Kidney epithelial cell (primary cell): Measurements from ENCODE around the gene ENTPD1. TPM values are rescaled to one million over a fixed set of nuclear protein-coding genes. Genes with fewer than 3 reads are reported as not detected.
"Not testable (repeated sequence)": the region's sequence is repeated elsewhere in the genome, so short reads cannot be mapped to it uniquely, and the experiment has no call there.

Source experiments
- DNase-seq: peaks from one replicate; pipeline ENCODE4 v3.0.0-alpha.2; 2010; ENCODE audit warnings: low read depth
- H3K27me3 ChIP-seq: 2 replicates; pipeline ENCODE4 v1.6.0; 2011; ENCODE audit warnings: low read length; ENCODE audit not compliant: control insufficient read depth, insufficient read depth
- H3K36me3 ChIP-seq: 2 replicates; pipeline ENCODE4 v1.5.1; 2011; ENCODE audit warnings: low read length; ENCODE audit not compliant: control insufficient read depth, insufficient read depth
- H3K4me3 ChIP-seq: 2 replicates; pipeline ENCODE4 v1.5.1; 2011; ENCODE audit warnings: low read depth, mild to moderate bottlenecking, control low read depth, low read length
- CTCF ChIP-seq: IDR thresholded peaks from 2 replicates; pipeline ENCODE4 v1.5.1; 2011; ENCODE audit warnings: mild to moderate bottlenecking, moderate library complexity, low read length, control low read depth, inconsistent platforms; ENCODE audit not compliant: insufficient read depth, poor library complexity, severe bottlenecking
- total RNA-seq: library from RNA; depleted of rRNA; stranded (reverse); fragments of >200 nt; gene quantifications from 2 replicates; pipeline ENCODE4 v1.2.3, GENCODE V29; 2015

ENTPD1 gene
- total RNA-seq, 1 donor from 2014 or later: 0.17 TPM

- no peaks in the 10 kb centered on the region for H3K27me3 ChIP-seq
- no peaks in the 10 kb centered on the region for H3K36me3 ChIP-seq
- DNase-seq: no peak
- no peak for TF ChIP-seq CTCF
- no peak overlapping the region for H3K4me3 ChIP-seq
These were observed 42.3 kb downstream of the ENTPD1 start for GRCh38 chr10:95798096-95798855.

DNA sequence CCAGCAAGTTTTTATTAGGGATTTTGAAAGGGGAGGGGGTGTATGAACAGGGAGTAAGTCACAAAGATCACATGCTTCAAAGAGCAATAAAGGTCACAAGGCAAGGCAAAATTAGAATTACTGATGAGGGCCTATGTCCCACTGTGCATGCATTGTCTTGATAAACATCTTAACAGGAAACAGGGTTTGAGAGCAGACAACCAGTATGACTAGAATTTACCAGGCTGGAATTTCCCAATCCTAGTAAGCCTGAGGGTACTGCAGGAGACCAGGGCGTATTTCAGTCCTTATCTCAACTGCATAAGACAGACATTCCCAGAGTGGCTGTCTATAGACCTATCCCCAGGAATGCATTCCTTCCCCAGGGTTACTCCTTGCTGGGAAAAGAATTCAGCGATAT is 44.3 kb downstream of the ENTPD1 start:
- H3K36me3 ChIP-seq, H3K4me3 ChIP-seq, H3K27me3 ChIP-seq, DNase-seq: not testable (repeated sequence)

GRCh38 chr10:95806687-95807380 is 50.9 kb downstream of the ENTPD1 start:
- not testable (repeated sequence) for H3K4me3 ChIP-seq, DNase-seq

DNA sequence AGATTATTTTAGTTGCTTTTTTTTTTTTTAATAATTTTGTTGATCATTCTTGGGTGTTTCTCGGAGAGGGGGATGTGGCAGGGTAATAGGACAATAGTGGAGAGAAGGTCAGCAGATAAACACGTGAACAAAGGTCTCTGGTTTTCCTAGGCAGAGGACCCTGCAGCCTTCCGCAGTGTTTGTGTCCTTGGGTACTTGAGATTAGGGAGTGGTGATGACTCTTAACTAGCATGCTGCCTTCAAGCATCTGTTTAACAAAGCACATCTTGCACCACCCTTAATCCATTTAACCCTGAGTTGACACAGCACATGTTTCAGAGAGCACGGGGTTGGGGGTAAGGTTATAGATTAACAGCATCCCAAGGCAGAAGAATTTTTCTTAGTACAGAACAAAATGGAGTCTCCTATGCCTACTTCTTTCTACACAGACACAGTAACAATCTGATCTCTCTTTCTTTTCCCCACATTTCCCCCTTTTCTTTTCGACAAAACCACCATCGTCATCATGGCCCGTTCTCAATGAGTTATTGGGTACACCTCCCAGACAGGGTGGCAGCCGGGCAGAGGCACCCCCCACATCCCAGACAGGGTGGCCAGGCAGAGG is 52.8 kb downstream of the ENTPD1 start:
- not testable (repeated sequence) for H3K4me3 ChIP-seq, DNase-seq, H3K36me3 ChIP-seq, H3K27me3 ChIP-seq

More at GRCh38 chr10:95806687-95807380, 50.9 kb downstream of the ENTPD1 start:
- H3K36me3 ChIP-seq, H3K27me3 ChIP-seq: not testable (repeated sequence)

- no peaks in the 10 kb centered on the region for H3K27me3 ChIP-seq
- TF ChIP-seq CTCF: no peak
- H3K36me3 ChIP-seq: no peaks in the 10 kb centered on the region
- no peak overlapping the region for H3K4me3 ChIP-seq
- no peak for DNase-seq
These were observed 53.6 kb downstream of the ENTPD1 start for GRCh38 chr10:95809370-95810197.

DNA sequence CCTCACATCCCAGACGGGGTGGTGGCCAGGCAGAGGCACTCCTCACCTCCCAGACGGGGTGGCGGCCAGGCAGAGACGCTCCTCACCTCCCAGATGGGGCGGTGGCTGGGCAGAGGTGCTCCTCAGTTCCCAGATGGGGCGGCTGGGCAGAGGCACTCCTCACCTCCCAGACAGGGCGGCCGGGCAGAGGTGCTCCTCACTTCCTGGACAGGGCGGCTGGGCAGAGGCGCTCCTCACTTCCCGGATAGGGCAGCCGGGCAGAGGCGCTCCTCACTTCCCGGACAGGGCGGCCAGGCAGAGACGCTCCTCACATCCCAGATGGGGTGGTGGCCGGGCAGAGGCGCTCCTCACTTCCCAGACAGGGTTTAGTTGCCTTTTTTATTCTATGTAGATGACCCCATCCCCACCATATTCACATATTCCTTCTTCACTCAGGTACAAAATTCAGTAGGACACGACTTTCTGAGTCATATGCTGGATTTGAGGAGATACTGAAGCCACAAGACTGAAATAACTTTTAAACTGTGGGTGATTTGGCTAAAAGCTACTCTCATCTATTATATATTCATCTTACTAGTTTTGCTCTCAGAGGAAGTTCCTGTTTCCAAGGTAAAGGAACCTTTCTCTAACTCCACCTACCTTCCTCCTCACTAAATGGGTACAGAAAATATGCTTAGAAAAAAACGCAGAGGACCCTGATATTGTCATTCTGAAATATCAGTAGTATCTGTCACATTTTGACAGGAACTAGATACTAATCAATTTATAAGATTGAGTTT is 54.4 kb downstream of the ENTPD1 start:
- H3K36me3 ChIP-seq: no peaks in the 10 kb centered on the region
- no peak for DNase-seq
- no peaks in the 10 kb centered on the region for H3K27me3 ChIP-seq
- no peak overlapping the region for H3K4me3 ChIP-seq
- TF ChIP-seq CTCF: no peak
